Vagina (tissue), 2 donors: ENCODE measurements around the gene RASGRF2. TPM values are rescaled to one million over a fixed set of nuclear protein-coding genes. Genes with fewer than 3 reads are reported as not detected.

ENCODE experiments used
- DNase-seq, 2 donors: peaks; one replicate each; pipeline ENCODE4 v3.0.0-alpha.2; 2017; ENCODE audit errors: extremely low spot score in 2 of 2
- H3K27ac ChIP-seq: fragments of 200-600 bp; sonication (generic); one replicate; pipeline ENCODE4 v1.5.1; 2019
- H3K27me3 ChIP-seq: fragments of 200-600 bp; sonication (generic); one replicate; pipeline ENCODE4 v1.5.1; 2019
- H3K36me3 ChIP-seq, 2 donors: fragments of 200-600 bp; sonication (generic); one replicate each; pipeline ENCODE4 v1.5.1; 2017 to 2019
- H3K4me1 ChIP-seq: fragments of 200-600 bp; sonication (generic); one replicate; pipeline ENCODE4 v1.5.1; 2019
- H3K4me3 ChIP-seq, 2 donors: fragments of 200-600 bp; sonication (generic); 1 replicate in 1 of 2; 2 replicates in 1 of 2; pipeline ENCODE4 v1.5.1; 2016 to 2019
- H3K9me3 ChIP-seq: fragments of 200-600 bp; sonication (generic); one replicate; pipeline ENCODE4 v1.5.1; 2019
- POLR2A ChIP-seq, 2 donors: fragments of 450-650 bp; IDR thresholded peaks; one replicate each; pipeline ENCODE4 v1.6.1; 2017; ENCODE audit warnings: antibody characterized with exemption in 2 of 2, mild to moderate bottlenecking in 2 of 2, moderate library complexity in 2 of 2
- POLR2AphosphoS5 ChIP-seq, 2 donors: sonication (generic); formaldehyde crosslinking; IDR thresholded peaks; one replicate each; pipeline ENCODE4 v1.9.0; 2017; ENCODE audit warnings: antibody characterized with exemption in 2 of 2, mild to moderate bottlenecking in 2 of 2, low read depth in 1 of 2; ENCODE audit not compliant: insufficient read depth in 1 of 2
- intact Hi-C: fragments of 100-400 bp; cut with DNase I; formaldehyde crosslinking; loops from one replicate; pipeline ENCODE4 v1.15.1; 2023
- total RNA-seq: library from RNA; depleted of rRNA; stranded (reverse); fragments of >200 nt; gene quantifications from one replicate; pipeline ENCODE4 v1.2.3, GENCODE V29; 2016
- TF ChIP-seq, protein P1 (sequence below), 3 experiments: fragments of 450-650 bp in 2 of 3; fragments of 200-600 bp in 1 of 3; sonication (generic) in 1 of 3; IDR thresholded peaks; one replicate each; pipeline ENCODE4 v1.5.1; 2017 to 2019; ENCODE audit warnings: antibody characterized with exemption in 3 of 3, mild to moderate bottlenecking in 2 of 3, moderate library complexity in 2 of 3

RASGRF2 gene
- total RNA-seq, 1 donor from 2014 or later: 8.8 TPM

GRCh38 chr5:80988419-80988935 lies 28.3 kb downstream of the RASGRF2 start:
- H3K36me3 ChIP-seq: no peaks in the 10 kb centered on the region
- TF ChIP-seq, protein P1, sequence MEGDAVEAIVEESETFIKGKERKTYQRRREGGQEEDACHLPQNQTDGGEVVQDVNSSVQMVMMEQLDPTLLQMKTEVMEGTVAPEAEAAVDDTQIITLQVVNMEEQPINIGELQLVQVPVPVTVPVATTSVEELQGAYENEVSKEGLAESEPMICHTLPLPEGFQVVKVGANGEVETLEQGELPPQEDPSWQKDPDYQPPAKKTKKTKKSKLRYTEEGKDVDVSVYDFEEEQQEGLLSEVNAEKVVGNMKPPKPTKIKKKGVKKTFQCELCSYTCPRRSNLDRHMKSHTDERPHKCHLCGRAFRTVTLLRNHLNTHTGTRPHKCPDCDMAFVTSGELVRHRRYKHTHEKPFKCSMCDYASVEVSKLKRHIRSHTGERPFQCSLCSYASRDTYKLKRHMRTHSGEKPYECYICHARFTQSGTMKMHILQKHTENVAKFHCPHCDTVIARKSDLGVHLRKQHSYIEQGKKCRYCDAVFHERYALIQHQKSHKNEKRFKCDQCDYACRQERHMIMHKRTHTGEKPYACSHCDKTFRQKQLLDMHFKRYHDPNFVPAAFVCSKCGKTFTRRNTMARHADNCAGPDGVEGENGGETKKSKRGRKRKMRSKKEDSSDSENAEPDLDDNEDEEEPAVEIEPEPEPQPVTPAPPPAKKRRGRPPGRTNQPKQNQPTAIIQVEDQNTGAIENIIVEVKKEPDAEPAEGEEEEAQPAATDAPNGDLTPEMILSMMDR (IDR thresholded peaks at IDR 0.05): no peak
- TF ChIP-seq POLR2A (IDR thresholded peaks at IDR 0.05): no peak
- TF ChIP-seq POLR2AphosphoS5 (IDR thresholded peaks at IDR 0.05; ENCODE audit: insufficient read depth in 1 of 2, low read depth in 1 of 2): no peak
- DNase-seq: no peak
- no peak overlapping the region for H3K27ac ChIP-seq
- no peaks in the 10 kb centered on the region for H3K9me3 ChIP-seq
- H3K4me1 ChIP-seq: no peaks in the 10 kb centered on the region
- H3K4me3 ChIP-seq: no peak overlapping the region
- intact Hi-C loops: no loop called here
- no peaks in the 10 kb centered on the region for H3K27me3 ChIP-seq

DNA sequence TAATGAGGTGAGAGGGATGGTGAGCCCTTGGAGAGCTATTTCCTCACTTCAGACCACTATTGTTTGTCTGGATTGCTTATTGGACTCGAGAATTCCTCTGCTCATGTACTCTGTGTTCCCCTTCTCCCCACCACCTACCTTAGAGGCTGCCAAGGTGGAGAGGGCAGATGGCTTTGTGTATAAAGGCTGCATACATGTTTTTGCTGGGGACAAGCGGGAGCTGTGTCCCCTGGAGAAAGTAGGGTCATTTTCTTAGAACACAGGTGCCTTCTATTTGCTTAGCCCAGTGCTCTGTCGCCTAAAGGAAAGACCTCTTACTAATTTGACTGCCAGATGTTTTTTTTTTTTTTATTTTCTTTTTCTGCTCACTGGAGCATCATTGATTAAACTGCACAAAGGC lies 29.7 kb downstream of the RASGRF2 start:
- Histone ChIP-seq H3K36me3 (no peaks in the 10 kb centered on the region), H3K9me3 (no peaks in the 10 kb centered on the region), H3K27me3 (no peaks in the 10 kb centered on the region), H3K4me3 (no peak overlapping the region), H3K4me1 (no peaks in the 10 kb centered on the region), H3K27ac (no peak overlapping the region)
- no peak for DNase-seq
- TF ChIP-seq, protein P1 (IDR thresholded peaks at IDR 0.05): no peak
- TF ChIP-seq POLR2A (IDR thresholded peaks at IDR 0.05) (no peak), POLR2AphosphoS5 (IDR thresholded peaks at IDR 0.05; ENCODE audit: insufficient read depth in 1 of 2, low read depth in 1 of 2) (no peak)
- intact Hi-C loops: no loop called here

GRCh38 chr5:80990527-80990926 lies 30.4 kb downstream of the RASGRF2 start:
- intact Hi-C loops: no loop called here
- Histone ChIP-seq H3K9me3 (no peaks in the 10 kb centered on the region), H3K27me3 (no peaks in the 10 kb centered on the region), H3K4me1 (no peaks in the 10 kb centered on the region), H3K27ac (no peak overlapping the region), H3K4me3 (no peak overlapping the region), H3K36me3 (no peaks in the 10 kb centered on the region)
- no peak for DNase-seq
- TF ChIP-seq POLR2AphosphoS5 (IDR thresholded peaks at IDR 0.05; ENCODE audit: insufficient read depth in 1 of 2, low read depth in 1 of 2) (no peak), POLR2A (IDR thresholded peaks at IDR 0.05) (no peak)
- TF ChIP-seq, protein P1 (IDR thresholded peaks at IDR 0.05): no peak

DNA sequence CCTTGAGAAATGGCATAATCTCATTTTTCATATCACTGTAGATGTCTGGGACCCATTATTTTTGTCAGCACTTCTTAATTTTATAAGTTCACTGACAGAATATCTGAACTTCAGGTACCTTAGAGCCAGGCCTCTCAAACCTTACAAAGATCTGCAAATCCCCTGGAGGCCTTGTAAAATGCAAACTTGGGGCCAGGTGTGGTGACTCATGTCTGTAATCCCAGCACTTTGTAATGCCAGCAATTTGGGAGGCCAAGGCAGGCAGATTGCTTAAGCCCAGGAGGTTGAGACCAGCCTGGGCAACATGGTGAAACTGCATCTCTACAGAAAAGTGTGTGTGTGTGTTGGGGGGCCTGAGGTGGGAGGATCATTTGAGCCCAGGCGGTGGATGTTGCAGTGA lies 30.8 kb downstream of the RASGRF2 start:
- no peaks in the 10 kb centered on the region for H3K4me1 ChIP-seq
- no peak overlapping the region for H3K27ac ChIP-seq
- no peaks in the 10 kb centered on the region for H3K9me3 ChIP-seq
- TF ChIP-seq, protein P1 (IDR thresholded peaks at IDR 0.05): no peak
- TF ChIP-seq POLR2A (IDR thresholded peaks at IDR 0.05) (no peak), POLR2AphosphoS5 (IDR thresholded peaks at IDR 0.05; ENCODE audit: insufficient read depth in 1 of 2, low read depth in 1 of 2) (no peak)
- intact Hi-C loops: no loop called here
- no peak overlapping the region for H3K4me3 ChIP-seq
- no peaks in the 10 kb centered on the region for H3K27me3 ChIP-seq
- DNase-seq: no peak
- H3K36me3 ChIP-seq: no peaks in the 10 kb centered on the region

DNA sequence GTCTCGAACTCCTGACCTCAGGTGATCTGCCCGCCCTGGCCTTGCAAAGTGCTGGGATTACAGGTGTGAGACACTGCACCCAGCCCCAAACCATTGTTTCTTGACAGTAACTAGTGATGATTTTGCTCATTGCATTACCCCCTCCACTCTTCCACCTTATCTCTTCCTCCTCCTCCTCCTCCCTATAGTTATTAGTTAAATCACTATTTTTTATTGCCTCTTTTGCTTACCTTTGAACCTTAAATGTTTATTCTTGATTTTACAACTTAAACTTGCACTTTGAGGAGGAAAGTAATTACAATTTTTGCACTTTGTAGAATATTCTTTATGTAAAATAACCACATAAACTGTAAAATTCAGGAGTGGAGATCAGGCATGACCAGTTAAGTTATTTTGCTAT lies 35.7 kb downstream of the RASGRF2 start:
- intact Hi-C loops: no loop called here
- H3K36me3 ChIP-seq: no peaks in the 10 kb centered on the region
- H3K9me3 ChIP-seq: no peaks in the 10 kb centered on the region
- no peak overlapping the region for H3K4me3 ChIP-seq
- no peak for TF ChIP-seq POLR2AphosphoS5 (IDR thresholded peaks at IDR 0.05; ENCODE audit: insufficient read depth in 1 of 2, low read depth in 1 of 2)
- TF ChIP-seq, protein P1 (IDR thresholded peaks at IDR 0.05): no peak
- TF ChIP-seq POLR2A (IDR thresholded peaks at IDR 0.05): no peak
- H3K27me3 ChIP-seq: no peaks in the 10 kb centered on the region
- no peak for DNase-seq
- H3K4me1 ChIP-seq: no peaks in the 10 kb centered on the region
- H3K27ac ChIP-seq: no peak overlapping the region
